Peyer's patch (tissue), 4 donors: Measurements from ENCODE around the gene HNRNPU. TPM values are rescaled to one million over a fixed set of nuclear protein-coding genes. Genes with fewer than 3 reads are reported as not detected.

ENCODE experiments used
- DNase-seq, 3 donors: peaks; one replicate each; pipeline ENCODE4 v3.0.0-alpha.2; 2017 to 2019
- H3K27ac ChIP-seq, 4 donors: fragments of 200-600 bp; sonication (generic); one replicate each; pipeline ENCODE4 v1.5.1; 2016 to 2019
- H3K27me3 ChIP-seq, 2 donors: fragments of 200-600 bp; sonication (generic); one replicate each; pipeline ENCODE4 v1.5.1; 2019
- H3K36me3 ChIP-seq, 3 donors: fragments of 200-600 bp; sonication (generic); one replicate each; pipeline ENCODE4 v1.5.1; 2016 to 2019
- H3K4me1 ChIP-seq, 4 donors: fragments of 200-600 bp; sonication (generic); one replicate each; pipeline ENCODE4 v1.5.1; 2016 to 2019
- H3K4me3 ChIP-seq, 4 donors: fragments of 200-600 bp; sonication (generic); 1 replicate in 3 of 4; 2 replicates in 1 of 4; pipeline ENCODE4 v1.5.1; 2016 to 2019; ENCODE audit warnings: mild to moderate bottlenecking in 1 of 4
- H3K9me3 ChIP-seq, 4 donors: fragments of 200-600 bp; sonication (generic); one replicate each; pipeline ENCODE4 v1.5.1; 2016 to 2019; ENCODE audit warnings: mild to moderate bottlenecking in 1 of 4
- CTCF ChIP-seq, 6 experiments: fragments of 450-650 bp in 4 of 6; fragments of 200-600 bp in 2 of 6; sonication (generic) in 1 of 6; IDR thresholded peaks; one replicate each; pipeline ENCODE4 v1.5.1; 2017 to 2019; ENCODE audit warnings: antibody characterized with exemption in 6 of 6, mild to moderate bottlenecking in 3 of 6, moderate library complexity in 1 of 6
- POLR2A ChIP-seq, 2 donors: fragments of 450-650 bp; IDR thresholded peaks; one replicate each; pipeline ENCODE4 v1.5.1; 2017; ENCODE audit warnings: antibody characterized with exemption in 2 of 2, mild to moderate bottlenecking in 2 of 2, moderate library complexity in 2 of 2
- total RNA-seq, 4 donors: library from RNA; depleted of rRNA; stranded (reverse); fragments of >200 nt; gene quantifications; one replicate each; pipeline ENCODE4 v1.1.0, GENCODE V29; 2016

HNRNPU gene
- total RNA-seq, 4 donors from 2014 or later, result 277 to 522 (median 324) TPM

- Histone ChIP-seq H3K27me3 (no peaks in the 10 kb centered on the region), H3K4me3 (no peak overlapping the region), H3K36me3 (no peaks in the 10 kb centered on the region), H3K4me1 (peaks cover 0 to 4% (median 2%) of the 10 kb centered on the region in 4 donors), H3K27ac (no peak overlapping the region), H3K9me3 (no peaks in the 10 kb centered on the region)
- no peak for TF ChIP-seq POLR2A (IDR thresholded peaks at IDR 0.05)
- no peak for TF ChIP-seq CTCF (IDR thresholded peaks at IDR 0.05)
- DNase-seq, result no peak
Observed at GRCh38 chr1:244830639-244831038, 33.7 kb downstream of the HNRNPU start.

DNA sequence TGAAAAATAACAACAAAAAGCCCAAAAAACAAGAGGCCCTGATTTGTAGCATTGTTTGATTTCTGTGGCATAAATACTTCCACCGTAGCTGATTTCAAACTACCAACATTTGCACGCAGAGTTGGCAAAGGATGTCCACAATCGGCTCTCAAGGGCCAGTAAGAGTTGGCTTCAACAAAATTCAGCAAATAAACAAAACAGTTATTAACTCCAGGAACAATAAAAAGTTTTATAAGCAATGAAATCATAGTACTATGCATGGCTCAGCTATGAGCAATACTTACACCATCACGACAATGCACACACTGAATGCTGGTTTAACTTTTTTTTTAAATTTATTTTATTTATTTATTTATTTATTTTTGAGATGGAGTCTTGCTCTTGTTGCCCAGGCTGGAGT, 37.6 kb downstream of the HNRNPU start:
- TF ChIP-seq CTCF (IDR thresholded peaks at IDR 0.05), result no peak
- H3K27me3 ChIP-seq, result no peaks in the 10 kb centered on the region
- no peaks in the 10 kb centered on the region for H3K4me1 ChIP-seq
- no peaks in the 10 kb centered on the region for H3K36me3 ChIP-seq
- no peak overlapping the region for H3K4me3 ChIP-seq
- no peak overlapping the region for H3K27ac ChIP-seq
- DNase-seq, result no peak
- H3K9me3 ChIP-seq, result no peaks in the 10 kb centered on the region

DNA sequence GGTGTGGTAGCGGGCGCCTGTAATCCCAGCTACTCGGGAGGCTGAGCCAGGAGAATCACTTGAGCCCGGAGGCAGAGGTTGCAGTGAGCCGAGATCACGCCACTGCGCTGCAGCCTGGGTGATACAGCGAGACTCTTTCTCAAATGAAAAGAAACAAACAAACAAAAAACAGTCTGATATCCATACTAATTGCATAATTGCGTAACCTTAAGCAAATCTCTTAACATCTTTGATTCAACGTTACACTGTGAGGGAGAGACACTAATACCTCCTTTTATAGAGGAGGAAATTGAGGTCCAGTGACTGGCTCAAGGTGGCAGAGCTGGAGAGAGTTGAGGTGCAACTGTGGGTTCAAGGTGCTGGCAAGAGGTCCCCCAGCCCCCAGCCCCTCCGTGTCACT, 41.5 kb downstream of the HNRNPU start:
- no peak overlapping the region for H3K4me3 ChIP-seq
- H3K27ac ChIP-seq, result no peak overlapping the region
- no peaks in the 10 kb centered on the region for H3K27me3 ChIP-seq
- H3K4me1 ChIP-seq, result no peaks in the 10 kb centered on the region
- no peak for TF ChIP-seq POLR2A (IDR thresholded peaks at IDR 0.05)
- TF ChIP-seq CTCF (IDR thresholded peaks at IDR 0.05), result no peak
- no peak for DNase-seq
- H3K36me3 ChIP-seq, result no peaks in the 10 kb centered on the region
- H3K9me3 ChIP-seq, result no peaks in the 10 kb centered on the region

GRCh38 chr1:244821134-244821533, 43.2 kb downstream of the HNRNPU start:
- Histone ChIP-seq H3K4me3 (no peak overlapping the region), H3K27me3 (no peaks in the 10 kb centered on the region), H3K4me1 (no peaks in the 10 kb centered on the region), H3K27ac (no peak overlapping the region), H3K36me3 (no peaks in the 10 kb centered on the region), H3K9me3 (no peaks in the 10 kb centered on the region)
- TF ChIP-seq POLR2A (IDR thresholded peaks at IDR 0.05) (no peak), CTCF (IDR thresholded peaks at IDR 0.05) (no peak)
- DNase-seq, result no peak

DNA sequence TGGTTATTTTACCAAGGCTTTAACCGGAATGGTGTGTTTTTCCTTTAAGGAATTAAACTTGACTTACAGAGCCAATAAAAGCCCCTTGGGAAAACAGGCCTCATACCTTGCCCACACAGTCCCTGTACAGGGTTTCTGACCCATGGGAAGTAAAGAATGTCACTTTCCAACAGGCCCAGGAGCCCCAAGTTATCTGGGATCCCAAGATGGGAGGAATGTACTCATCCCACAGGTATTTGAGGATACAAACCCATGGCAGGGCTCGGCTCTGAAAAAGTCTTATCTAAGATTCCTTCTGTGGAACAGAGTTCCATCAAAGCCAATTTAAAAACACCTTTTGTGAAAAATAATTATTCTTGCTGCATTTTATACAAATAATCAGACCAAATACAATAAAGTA, 44.2 kb downstream of the HNRNPU start:
- Histone ChIP-seq H3K36me3 (no peaks in the 10 kb centered on the region), H3K27ac (no peak overlapping the region), H3K27me3 (no peaks in the 10 kb centered on the region), H3K9me3 (no peaks in the 10 kb centered on the region), H3K4me1 (no peaks in the 10 kb centered on the region), H3K4me3 (no peak overlapping the region)
- no peak for TF ChIP-seq CTCF (IDR thresholded peaks at IDR 0.05)
- TF ChIP-seq POLR2A (IDR thresholded peaks at IDR 0.05), result no peak
- DNase-seq, result no peak

DNA sequence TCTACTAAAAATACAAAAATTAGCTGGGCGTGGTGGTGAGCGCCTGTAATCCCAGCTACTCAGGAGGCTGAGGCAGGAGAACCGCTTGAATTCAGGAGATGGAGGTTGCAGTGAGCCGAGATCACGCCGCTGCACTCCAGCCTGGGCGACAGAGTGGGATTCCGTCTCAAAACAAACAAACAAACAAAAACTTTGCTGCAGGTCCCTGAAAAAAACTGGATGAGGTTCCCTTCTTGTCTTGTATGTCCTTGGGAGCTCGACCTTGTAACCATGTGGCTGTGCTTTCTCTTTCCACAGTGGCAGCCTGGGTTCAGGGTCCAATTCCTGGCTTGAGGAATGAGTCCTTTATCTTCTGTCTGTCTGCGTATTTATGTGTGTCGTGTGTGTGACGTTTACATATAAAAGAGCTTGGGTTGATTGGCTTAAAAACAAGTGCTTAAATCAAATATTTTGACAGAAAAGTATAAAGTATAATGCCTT, 46.9 kb downstream of the HNRNPU start:
- Histone ChIP-seq H3K27me3 (no peaks in the 10 kb centered on the region), H3K9me3 (no peaks in the 10 kb centered on the region), H3K27ac (no peak overlapping the region), H3K4me3 (no peak overlapping the region), H3K36me3 (no peaks in the 10 kb centered on the region), H3K4me1 (no peaks in the 10 kb centered on the region)
- peak in 1 of 3 donors; percentile 67 for DNase-seq
- no peak for TF ChIP-seq CTCF (IDR thresholded peaks at IDR 0.05)
- TF ChIP-seq POLR2A (IDR thresholded peaks at IDR 0.05), result no peak
